Nephron progenitor cell (in vitro differentiated cells): ENCODE data around the gene CBX2.

ENCODE experiments used
- DNase-seq: peaks from one replicate; pipeline ENCODE4 v3.0.0; 2021
- H3K27ac Mint-ChIP-seq: 2 replicates; pipeline ENCODE4 v1.8.0; 2021; ENCODE audit warnings: mild to moderate bottlenecking, moderate library complexity, mixed read lengths
- H3K27me3 Mint-ChIP-seq: 2 replicates; pipeline ENCODE4 v1.8.0; 2021; ENCODE audit warnings: mild to moderate bottlenecking, low read depth, mixed read lengths; ENCODE audit not compliant: poor library complexity
- H3K36me3 Mint-ChIP-seq: 2 replicates; pipeline ENCODE4 v1.8.0; 2021; ENCODE audit warnings: low read depth, mixed read lengths
- H3K4me1 Mint-ChIP-seq: 2 replicates; pipeline ENCODE4 v1.8.0; 2021; ENCODE audit warnings: mixed read lengths
- H3K4me3 Mint-ChIP-seq: 2 replicates; pipeline ENCODE4 v1.8.0; 2021; ENCODE audit warnings: mild to moderate bottlenecking, moderate library complexity, mixed read lengths
- H3K9me3 Mint-ChIP-seq: 2 replicates; pipeline ENCODE4 v1.8.0; 2021; ENCODE audit warnings: mild to moderate bottlenecking, moderate library complexity, mixed read lengths
- CTCF ChIP-seq: fragments of 200-600 bp; sonication (generic); IDR thresholded peaks from 2 replicates; pipeline ENCODE4 v1.5.0; 2021; ENCODE audit warnings: antibody characterized with exemption

The CBX2 gene

GRCh38 chr17:79781736-79782575 lies 4.0 kb downstream of the CBX2 start:
- H3K4me1 Mint-ChIP-seq: peaks cover 66% of the 10 kb centered on the region
- no peak for TF ChIP-seq CTCF
- no peaks in the 10 kb centered on the region for H3K9me3 Mint-ChIP-seq
- peak overlapping the region; percentile 32 for H3K4me3 Mint-ChIP-seq
- peaks cover 7% of the 10 kb centered on the region for H3K27me3 Mint-ChIP-seq
- no peak for DNase-seq
- peaks cover 55% of the 10 kb centered on the region for H3K36me3 Mint-ChIP-seq
- peak overlapping the region; percentile 92 for H3K27ac Mint-ChIP-seq

GRCh38 chr17:79783891-79784290 lies 5.9 kb downstream of the CBX2 start:
- Mint-ChIP-seq H3K27ac (no peak overlapping the region), H3K4me1 (peaks cover 82% of the 10 kb centered on the region), H3K9me3 (no peaks in the 10 kb centered on the region), H3K27me3 (peaks cover 20% of the 10 kb centered on the region), H3K4me3 (no peak overlapping the region), H3K36me3 (peaks cover 53% of the 10 kb centered on the region)
- no peak for TF ChIP-seq CTCF
- DNase-seq: no peak

- Mint-ChIP-seq H3K4me1 (peaks cover 81% of the 10 kb centered on the region), H3K4me3 (no peak overlapping the region), H3K9me3 (no peaks in the 10 kb centered on the region), H3K27me3 (peaks cover 26% of the 10 kb centered on the region), H3K36me3 (peaks cover 51% of the 10 kb centered on the region), H3K27ac (no peak overlapping the region)
- no peak for DNase-seq
- TF ChIP-seq CTCF: no peak
Measured at GRCh38 chr17:79784353-79785016, 6.5 kb downstream of the CBX2 start.

GRCh38 chr17:79785017-79785899 lies 7.3 kb downstream of the CBX2 start:
- peaks cover 29% of the 10 kb centered on the region for H3K27me3 Mint-ChIP-seq
- no peak for DNase-seq
- H3K36me3 Mint-ChIP-seq: peaks cover 43% of the 10 kb centered on the region
- H3K4me1 Mint-ChIP-seq: peaks cover 74% of the 10 kb centered on the region
- no peak overlapping the region for H3K4me3 Mint-ChIP-seq
- H3K27ac Mint-ChIP-seq: peak overlapping the region; percentile 70
- no peak for TF ChIP-seq CTCF
- no peaks in the 10 kb centered on the region for H3K9me3 Mint-ChIP-seq

GRCh38 chr17:79785900-79786810 lies 8.2 kb downstream of the CBX2 start:
- H3K9me3 Mint-ChIP-seq: no peaks in the 10 kb centered on the region
- peaks cover 65% of the 10 kb centered on the region for H3K4me1 Mint-ChIP-seq
- DNase-seq: no peak
- no peak overlapping the region for H3K4me3 Mint-ChIP-seq
- H3K27me3 Mint-ChIP-seq: peaks cover 38% of the 10 kb centered on the region
- peaks cover 34% of the 10 kb centered on the region for H3K36me3 Mint-ChIP-seq
- peak overlapping the region; percentile 43 for H3K27ac Mint-ChIP-seq
- no peak for TF ChIP-seq CTCF
